HG03469 (cell line): Measurements from ENCODE around the gene ACACA.

Experiments used
- ATAC-seq: cut with Tn5 transposase; IDR thresholded peaks from one replicate; pipeline ENCODE4 v1.9.1; 2021; ENCODE audit warnings: mild to moderate bottlenecking, moderate library complexity, moderate number of reproducible peaks; ENCODE audit not compliant: unreplicated experiment

The ACACA gene

DNA sequence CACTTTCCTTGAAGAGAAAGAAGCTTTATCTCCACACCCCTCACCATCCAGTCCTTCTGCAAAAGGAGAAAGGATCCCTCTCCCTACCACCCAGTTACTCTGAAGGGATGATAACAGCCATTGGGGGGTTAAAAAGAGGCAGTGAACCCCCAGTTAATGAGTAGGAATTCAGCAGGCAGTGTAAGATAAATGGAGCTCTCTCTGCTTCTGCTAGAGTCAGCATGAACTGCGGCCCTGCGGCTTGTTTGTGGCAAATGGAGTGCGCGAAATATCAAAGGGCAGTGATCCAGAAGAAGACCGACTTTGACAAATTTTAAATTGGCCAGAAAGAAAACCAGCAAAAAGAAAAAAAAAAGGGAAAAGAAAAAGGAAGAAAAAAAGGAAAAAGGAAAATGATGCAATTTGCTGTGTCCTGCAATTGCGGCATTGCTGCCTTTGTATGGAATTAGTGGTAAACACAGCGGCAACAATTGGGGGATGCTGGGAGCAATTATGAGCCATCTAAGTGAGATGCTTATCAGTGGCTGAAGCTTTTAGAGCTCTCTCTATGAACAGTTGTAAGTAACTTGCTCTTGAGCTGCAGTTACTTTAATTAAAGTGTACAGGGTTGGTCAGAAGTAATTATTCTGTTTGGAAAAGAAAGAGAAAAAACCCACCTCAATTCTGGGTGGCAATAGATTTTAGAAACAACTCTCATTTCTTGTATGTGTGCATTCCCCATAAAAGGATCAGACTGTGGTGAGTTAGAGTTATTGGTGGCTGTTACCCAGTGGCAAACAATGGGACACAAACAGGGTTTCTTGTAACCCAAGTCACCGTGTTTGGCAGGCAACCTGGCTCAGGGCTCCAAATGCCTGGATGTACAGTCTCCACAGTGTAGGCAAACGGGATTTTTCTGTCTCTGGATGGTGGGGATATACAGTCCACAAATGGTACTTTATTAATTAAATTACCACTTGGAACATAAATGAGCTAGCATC, 296.6 kb downstream of the ACACA start:
- no peak for ATAC-seq

DNA sequence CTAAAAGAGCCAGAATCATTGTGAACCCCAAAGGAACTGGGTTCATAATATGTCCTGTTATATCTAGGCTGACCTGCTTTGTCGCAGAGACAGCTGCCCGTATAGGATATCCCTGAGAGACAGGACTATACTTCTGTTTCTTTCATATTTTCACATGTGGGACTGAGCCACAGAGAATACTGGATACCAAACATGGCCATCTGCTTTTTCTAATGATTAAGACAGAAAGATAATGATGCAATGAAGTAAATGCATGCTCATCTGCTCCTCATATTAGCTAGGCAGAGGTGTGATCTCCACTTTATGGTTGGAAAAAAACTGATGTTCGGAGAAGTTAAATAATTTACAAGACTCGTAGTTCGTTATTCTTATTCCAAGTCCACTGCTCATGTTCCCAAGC, 297.5 kb downstream of the ACACA start:
- no peak for ATAC-seq

DNA sequence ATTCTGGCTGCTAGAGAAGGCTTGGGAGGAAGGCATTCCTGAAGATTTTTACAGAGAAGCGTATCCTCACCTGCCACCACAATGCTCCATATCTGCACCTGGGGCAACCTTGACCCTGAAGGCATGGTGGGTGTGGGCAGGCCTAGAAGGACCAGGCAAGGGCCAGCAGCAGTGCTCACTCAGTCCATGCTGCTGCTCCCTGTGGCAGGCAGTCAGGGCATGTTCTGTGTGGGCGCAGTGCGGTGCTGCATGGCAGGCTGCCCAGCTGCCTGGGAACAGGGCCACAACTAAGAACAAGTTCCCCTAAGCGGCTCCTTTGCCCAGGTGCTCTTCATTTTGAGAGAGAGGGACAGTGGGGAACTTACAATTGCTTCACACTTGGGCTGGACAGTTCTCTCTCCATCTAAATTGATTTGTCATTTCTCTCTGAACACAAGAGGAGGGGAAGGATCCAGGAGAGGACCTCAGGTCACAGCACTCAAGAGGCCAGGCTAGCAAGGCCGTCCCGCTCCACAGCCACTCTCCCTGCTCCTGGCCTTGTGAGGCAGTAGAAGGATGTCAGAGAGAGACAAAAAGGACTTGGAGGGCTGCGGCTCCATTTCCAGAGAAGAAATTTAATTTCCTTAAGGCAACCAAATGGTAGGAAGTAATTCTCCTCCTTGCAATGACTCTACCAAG, 299.1 kb downstream of the ACACA start:
- ATAC-seq, result no peak

DNA sequence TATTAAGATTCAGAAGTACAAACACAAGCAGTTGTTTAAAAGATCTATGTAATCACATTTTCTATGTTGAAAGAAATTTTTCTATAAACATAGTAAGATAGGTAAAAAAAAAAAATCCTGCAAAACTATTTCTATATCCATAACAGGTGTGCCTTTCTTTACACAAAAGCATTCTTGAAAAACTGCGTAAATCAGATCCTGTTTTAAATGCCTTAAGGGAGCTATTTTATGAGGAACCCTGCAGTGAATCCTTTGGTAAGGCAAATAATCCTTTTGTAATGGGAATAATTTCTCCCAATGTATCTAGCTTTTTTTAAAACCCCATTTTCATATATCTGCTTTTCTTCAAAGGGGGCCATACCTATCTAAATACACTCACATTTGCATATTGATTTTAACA, 300.6 kb downstream of the ACACA start:
- no peak for ATAC-seq

DNA sequence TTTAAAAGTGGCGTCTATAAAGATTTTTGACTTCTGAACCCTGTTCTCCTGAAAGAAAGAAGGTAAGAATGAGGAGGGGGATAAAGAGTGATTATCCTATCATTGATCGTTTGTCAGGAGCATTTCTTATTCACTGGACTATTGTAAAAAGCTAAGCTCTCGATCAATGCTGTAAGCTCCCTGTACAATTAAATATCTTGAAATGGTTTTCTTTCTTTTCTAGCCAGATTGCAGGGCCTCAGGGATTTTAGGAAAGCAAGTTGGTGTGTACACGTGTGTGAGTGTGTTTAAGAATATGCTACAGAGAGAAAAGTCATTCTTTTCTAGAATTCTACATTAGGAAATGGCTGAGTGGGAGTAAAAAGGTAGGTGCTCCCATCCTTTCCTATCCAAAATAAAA, 303.4 kb downstream of the ACACA start:
- ATAC-seq, result no peak

DNA sequence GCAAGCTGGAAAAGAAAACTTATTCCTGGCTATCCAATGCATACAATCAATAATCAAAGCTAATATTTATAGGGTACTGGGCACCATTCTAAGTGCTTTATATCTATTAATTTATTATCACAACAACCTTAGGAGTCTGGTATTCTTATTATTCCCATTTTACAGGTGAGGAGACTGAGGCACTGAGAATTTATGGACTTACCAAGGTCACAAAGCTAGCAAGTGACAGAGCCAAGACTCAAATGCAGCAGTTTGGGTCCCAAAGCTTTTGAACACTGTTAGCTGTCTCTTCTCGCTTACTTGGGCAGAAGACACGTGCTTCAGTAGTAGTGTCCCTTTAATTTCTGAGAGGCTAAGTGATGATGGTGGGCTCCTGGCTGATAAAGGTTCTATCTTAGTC, 305.3 kb downstream of the ACACA start:
- ATAC-seq, result no peak

DNA sequence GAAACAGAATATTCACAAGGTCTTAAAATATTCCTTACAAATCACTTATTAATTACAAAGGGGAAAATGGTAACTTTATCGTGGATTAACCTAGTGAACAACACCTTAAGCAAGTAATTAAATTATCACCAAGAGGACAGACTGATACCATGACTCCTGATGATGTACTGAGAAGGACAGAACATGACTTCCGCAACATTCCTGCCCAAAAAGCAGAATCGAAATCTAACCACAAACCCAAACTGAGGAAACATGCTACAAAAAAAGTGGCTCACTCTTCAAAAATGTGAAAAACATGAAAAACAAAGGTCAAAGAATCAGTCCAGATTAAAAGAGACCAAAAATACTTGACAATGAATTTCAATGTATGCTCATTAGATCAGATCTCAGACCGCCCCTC, 306.4 kb downstream of the ACACA start:
- no peak for ATAC-seq

DNA sequence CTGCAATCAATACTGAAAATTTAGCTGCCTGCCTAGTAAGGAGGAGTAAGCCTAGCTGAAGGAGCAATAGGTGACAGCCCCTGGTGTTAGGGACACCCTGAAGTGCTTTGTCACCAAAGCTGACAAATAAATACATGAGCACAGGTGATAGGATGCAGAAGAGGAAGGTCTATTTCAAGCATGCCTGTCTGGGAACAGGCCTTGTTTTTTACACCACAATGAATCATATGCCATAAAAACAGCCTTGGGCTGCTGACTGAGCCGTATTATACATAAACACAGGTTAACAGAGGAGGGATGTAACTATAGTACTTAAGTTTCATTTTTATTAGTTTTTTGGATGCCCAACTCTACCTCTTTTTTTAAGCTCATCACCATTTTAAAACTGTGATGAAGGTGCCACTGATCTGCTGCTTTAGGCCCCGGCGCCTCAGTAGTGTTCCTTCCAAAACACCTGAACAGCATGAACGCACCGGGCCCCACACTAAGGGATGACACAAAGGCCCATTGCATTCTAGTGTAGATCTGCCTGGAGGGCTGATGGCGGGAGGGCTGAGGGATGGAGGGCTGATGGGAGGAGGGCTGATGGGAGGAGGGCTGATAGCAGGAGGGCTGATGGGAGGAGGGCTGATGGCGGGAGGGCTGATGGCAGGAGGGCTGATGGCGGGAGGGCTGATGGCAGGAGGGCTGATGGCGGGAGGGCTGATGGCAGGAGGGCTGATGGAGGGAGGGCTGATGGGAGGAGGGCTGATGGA, 307.5 kb downstream of the ACACA start:
- no peak for ATAC-seq

DNA sequence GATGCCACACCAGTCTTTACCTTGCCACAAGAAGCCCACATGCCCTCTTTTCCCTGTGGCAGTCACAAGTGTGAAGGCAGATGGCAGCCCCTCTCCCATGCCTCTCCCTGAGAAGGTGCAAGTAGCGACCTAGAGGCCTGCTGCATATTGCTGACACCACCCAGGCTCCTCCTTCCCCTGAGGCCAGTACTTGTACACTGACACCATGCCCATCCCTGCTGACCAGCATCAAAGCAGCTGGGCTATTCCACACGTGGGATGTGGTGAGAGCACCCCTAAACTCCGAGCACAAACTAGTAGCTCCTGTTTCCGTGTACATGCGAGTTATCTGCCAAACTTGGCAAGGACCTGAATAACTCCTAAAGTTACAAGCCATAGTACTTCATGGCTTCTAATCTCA, 308.5 kb downstream of the ACACA start:
- no peak for ATAC-seq

DNA sequence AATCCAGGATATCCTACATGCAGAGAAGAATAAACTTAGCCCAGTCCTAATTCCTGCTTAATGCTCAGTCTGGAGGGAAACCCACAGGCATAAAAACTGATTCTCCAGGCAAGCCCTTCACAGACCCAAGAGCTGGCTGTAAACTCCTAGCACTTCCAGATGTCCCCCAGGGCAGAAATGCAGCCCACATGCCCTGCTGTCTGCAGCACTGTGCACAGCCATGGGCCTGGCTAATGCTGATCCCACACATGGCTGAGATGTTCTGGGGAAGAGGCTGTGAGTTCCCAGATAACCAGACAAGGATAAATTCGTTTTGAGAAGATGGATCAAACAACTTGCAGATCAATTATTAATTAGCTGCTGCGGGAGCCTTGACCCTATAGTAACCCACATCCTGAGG, 309.5 kb downstream of the ACACA start:
- ATAC-seq, result no peak

DNA sequence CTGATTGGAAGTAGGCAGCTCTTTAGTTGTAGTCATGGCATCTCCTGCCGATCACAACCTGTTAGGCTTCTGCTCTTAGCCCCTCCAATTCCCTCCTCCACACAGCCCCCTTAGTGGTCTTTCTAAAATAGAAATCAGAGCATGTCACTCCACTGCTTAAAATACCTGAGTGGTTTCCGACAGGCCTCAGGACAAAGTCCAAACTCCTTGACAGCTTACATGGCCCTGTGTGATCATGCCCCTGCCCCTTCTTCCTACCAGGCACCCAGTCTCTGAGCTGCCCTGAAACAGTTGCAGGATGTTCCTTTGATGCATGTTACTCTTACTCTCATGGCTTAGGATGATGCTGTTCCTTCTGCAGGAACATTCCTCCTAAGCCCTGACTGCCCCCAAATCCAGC, 310.6 kb downstream of the ACACA start:
- ATAC-seq, result no peak

DNA sequence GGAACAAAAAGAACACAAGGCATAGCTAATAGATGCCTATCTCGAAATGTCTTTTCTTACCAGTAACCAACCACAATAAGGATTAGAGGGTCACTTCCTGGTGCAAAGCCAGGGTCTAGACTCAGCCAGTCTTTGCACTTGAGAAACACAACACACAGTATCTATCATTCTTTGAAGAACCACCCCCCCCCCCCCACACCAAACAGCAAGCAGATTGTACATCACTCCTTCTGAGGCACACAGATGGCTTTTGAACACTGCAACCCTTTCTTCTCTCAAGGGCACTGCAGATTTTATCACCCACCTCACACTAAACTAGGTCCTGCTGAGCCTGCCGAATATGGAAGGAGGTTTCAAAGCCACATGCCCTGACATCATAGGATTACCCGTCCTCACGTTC, 312.2 kb downstream of the ACACA start:
- no peak for ATAC-seq

DNA sequence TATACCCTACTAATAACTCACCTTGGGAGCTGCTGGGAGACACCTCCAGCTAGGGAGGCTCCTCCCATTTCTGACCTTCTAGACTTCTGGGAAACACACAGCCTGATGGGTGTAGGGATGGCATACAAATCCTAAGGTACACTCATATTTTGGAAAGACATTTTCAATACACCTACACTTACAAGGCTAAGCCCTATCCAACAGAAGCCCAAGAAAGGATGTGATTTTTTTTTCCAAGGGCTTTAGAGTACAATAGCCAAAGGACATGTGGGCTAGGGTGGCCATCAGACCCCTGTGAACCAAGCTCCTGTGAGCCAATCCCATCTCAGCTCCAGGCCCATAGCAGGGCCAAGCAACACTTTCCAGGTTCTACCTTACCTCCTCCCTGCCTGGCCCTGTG, 313.9 kb downstream of the ACACA start:
- ATAC-seq, result no peak

DNA sequence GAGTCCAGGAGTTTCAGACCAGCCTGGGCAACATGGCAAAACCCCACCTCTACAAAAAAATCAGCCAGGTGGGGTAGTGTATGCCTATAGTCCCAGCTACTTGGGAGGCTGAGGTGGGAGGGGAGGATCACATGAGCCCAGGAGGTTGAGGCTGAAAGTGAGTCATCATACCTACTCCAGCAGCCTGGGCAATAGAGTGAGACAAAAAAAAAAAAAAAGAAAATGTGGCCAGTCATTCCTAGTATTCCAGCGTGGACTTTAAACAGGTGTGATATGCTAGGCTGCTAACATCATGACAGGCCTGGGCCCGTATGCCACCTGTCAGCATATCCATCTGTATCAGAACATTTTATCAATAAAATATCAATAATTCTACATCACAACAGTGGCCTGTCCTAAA, 314.6 kb downstream of the ACACA start:
- no peak for ATAC-seq

DNA sequence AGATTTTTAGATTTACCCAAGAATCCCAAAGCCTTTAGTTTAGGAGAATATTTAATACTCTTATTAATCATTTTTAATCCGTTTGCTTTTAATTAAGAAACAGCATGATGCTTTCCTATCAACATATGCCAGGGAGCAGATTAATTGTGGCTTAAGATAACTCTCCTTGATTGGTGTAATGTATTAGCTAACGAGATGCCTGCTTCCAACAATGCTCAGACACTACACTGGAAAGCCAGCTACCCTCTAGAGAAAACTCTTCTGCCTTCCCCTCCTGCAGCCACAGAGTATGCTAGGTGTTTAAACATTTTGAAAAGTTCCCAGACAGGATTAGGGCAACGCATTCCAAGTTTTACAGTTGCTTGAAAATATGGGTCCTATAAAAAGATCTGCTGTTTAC, 315.7 kb downstream of the ACACA start:
- no peak for ATAC-seq

DNA sequence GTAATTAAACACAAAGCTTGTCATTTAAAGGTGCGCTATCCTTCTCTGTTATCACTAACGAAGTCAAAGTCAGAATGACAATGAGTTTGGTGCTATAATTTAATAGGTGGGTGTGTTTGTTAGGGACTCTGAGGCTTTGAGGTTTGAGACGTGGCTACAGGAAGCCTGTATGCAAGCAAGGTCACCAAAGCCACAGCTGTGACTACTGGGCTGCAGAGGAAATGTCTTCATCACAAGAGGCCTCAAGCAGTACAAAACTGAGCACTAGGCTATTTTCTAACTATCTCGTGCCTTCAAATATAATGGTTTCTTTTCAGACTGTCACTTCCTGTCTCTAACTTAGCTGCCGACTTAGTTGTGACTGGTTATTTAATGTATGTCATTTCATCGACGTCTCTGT, 316.7 kb downstream of the ACACA start:
- ATAC-seq, result no peak

DNA sequence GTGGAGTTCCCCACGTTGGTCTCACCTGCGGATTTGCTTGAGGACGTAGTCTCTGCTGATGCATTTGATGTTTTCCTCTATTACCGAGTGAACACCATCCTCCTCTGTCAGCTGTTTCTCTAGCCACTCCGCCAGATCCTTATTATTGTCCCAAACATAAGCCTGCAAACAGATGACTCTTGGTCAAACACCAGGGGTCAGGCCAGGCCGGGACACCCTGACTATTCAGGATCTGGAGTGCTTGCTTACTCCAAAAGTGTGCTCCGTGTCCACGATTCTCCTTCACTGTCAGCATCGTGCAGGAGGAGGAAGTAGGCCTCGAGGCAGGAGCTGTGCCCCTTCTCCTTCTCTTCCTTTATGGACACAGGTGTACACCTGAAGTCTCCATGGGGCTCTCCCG, 317.7 kb downstream of the ACACA start:
- ATAC-seq, result no peak

DNA sequence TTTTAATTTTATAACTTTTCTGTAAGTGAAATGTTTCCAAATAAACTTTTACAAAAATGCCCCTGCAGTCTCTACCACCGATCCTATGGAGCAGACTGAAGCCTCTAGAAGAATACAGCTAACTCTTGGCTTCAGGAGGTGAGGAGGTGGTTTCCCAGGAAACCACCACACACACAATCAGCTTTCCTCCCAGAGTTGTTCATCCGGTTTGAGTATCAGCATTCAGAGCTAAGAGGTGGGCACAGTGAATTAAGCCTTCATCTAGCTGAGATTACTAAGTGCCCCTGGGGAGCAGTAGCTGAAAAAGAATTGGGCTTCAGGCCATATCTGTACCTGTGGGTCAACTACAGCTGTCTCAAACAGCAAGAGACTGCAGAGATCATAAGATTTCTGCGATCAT, 318.2 kb downstream of the ACACA start:
- no peak for ATAC-seq

DNA sequence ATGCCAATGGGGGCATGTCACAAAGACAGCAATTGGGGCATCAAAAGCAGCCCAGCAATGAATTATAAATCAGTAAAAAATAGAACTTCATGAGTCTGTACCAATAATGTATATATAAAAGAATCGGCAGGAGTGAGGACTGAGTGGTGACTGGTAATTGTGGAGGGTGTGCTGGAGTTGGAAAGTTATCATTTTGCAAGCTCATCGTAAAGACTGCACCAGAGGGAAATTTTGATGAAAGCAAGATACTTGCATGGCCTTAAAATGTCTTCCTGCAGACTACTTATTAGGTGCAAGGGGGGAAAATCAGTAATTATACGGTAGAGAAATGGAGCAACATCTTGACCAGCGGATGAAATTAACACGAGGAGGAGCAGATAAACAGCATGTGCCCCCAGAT, 319.0 kb downstream of the ACACA start:
- no peak for ATAC-seq

DNA sequence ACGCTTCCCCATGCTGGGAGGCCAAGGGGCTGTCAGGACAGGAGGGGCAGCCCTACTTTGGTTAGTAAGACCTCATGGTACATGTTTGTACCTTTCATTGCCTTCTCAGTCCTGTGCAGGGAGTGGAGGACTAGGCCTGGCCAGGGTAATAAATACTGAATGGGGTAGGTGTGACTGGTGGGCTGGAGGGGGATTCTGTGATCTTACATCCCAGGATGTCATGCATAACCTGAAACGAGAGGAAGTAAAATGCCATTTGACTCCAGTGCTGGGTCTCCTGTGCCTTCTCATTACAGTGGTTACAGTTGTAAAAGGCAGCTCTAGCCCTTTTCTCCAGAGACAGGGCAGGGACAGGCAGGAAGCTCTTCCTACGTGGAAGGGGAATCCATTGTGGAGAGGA, 319.7 kb downstream of the ACACA start:
- no peak for ATAC-seq

DNA sequence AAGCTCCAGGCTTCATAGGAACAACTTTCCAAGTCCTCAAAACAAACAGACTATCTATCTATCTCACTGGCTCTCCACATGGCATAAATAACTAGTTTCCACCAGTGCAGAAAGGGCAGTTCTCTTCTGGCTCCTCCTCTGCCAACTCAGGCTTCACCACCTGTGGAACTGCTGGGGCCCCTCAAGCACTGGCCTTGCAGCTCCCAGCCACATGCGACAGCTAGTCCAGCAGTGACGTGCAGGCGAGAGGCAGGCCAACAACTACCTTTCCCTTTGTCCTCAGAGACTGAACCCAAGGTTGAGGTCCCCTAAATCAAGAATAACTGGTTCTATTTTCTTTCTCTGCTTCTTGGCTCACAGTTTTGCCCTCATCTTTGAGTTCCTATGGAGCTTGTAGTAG, 320.3 kb downstream of the ACACA start:
- no peak for ATAC-seq

DNA sequence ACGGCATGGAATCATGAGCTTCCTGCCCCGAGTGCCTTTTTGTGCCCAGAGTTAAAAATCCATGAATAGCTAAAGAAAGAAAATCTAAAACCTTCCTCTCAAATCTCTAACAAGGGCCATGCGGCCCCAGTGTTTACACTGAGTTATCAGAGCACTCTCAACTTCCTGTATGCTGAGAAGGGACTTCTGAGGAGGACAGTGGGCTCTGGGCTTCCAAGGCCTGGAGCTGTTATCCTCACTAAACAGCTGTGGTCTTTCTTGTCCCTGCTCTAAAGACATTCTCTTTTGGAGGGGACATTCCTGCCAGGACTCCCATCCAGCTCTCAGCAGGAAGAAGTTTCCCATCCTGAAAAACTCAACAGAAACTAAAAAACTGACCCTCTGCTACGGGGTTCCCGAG, 322.3 kb downstream of the ACACA start:
- ATAC-seq, result no peak
